Activated CD8-positive, alpha-beta memory T cell treated with anti-CD3 and anti-CD28 coated beads, Interleukin-2, amount 50 U/mL, for 48 hours (primary cell): ENCODE measurements around the gene PCDHA1.
"Not testable (repeated sequence)": the region's sequence is repeated elsewhere in the genome, so short reads cannot be mapped to it uniquely, and the experiment has no call there.

Experiments
- DNase-seq: peaks from one replicate; pipeline ENCODE4 v3.0.0-alpha.2; 2020

PCDHA1 gene

GRCh38 chr5:140808889-140809291 is 22.9 kb downstream of the PCDHA1 start:
- no peak for DNase-seq

GRCh38 chr5:140821375-140822280 is 35.7 kb downstream of the PCDHA1 start, which contains the start of gene PCDHA5:
PCDHA5 (plus strand) TSS chr5:140821613.
- DNase-seq: peak; percentile 66

- DNase-seq: no peak
Observed at GRCh38 chr5:140822281-140822629, 36.3 kb downstream of the PCDHA1 start.

- not testable (repeated sequence) for DNase-seq
Observed at GRCh38 chr5:140822969-140823368, 37.0 kb downstream of the PCDHA1 start.

GRCh38 chr5:140823475-140823874 is 37.5 kb downstream of the PCDHA1 start:
- no peak for DNase-seq

GRCh38 chr5:140827704-140828361 is 41.9 kb downstream of the PCDHA1 start, which contains the start of gene PCDHA6:
PCDHA6 (plus strand) TSS chr5:140827960; CDS start chr5:140828092, 132 bp downstream.
- no peak for DNase-seq

GRCh38 chr5:140828362-140828737 is 42.4 kb downstream of the PCDHA1 start:
- no peak for DNase-seq

- not testable (repeated sequence) for DNase-seq
Observed at GRCh38 chr5:140829511-140830501, 43.9 kb downstream of the PCDHA1 start.

GRCh38 chr5:140833993-140834392 is 48.1 kb downstream of the PCDHA1 start, which contains the start of gene PCDHA7:
PCDHA7 (plus strand) TSS chr5:140834269; CDS start chr5:140834384, 115 bp downstream.
- no peak for DNase-seq

- not testable (repeated sequence) for DNase-seq
Observed at GRCh38 chr5:140834439-140835008, 48.6 kb downstream of the PCDHA1 start.

GRCh38 chr5:140835622-140836510 is 49.9 kb downstream of the PCDHA1 start:
- no peak for DNase-seq

GRCh38 chr5:140840978-140841962 is 55.3 kb downstream of the PCDHA1 start, which contains the start of gene PCDHA8:
PCDHA8 (plus strand) TSS chr5:140841187; CDS start chr5:140841322, 135 bp downstream.
- peak; percentile 53 for DNase-seq

GRCh38 chr5:140842798-140843733 is 57.1 kb downstream of the PCDHA1 start:
- no peak for DNase-seq

- DNase-seq: not testable (repeated sequence)
Observed at GRCh38 chr5:140848139-140849102, 62.5 kb downstream of the PCDHA1 start, which contains the start of gene PCDHA9. PCDHA9 (plus strand) TSS chr5:140848382; CDS start chr5:140848496, 114 bp downstream.

- not testable (repeated sequence) for DNase-seq
Observed at GRCh38 chr5:140849831-140850634, 64.1 kb downstream of the PCDHA1 start.
